PC-3 (cell line): ENCODE data around the gene GADD45GIP1. TPM values are rescaled to one million over a fixed set of nuclear protein-coding genes. Genes with fewer than 3 reads are reported as not detected.

Experiments used
- ATAC-seq: fragments of 200-7000 bp; cut with Tn5 transposase; 2 replicates; pipeline ENCODE4 v1.9.1; 2020; ENCODE audit warnings: mild to moderate bottlenecking, moderate library complexity
- BruUV-seq: library from RNA; stranded (reverse); fragments of 400-500 nt; replicated peaks from 2 replicates; lab custom pipeline; 2021; lab: Mats Ljungman, UMichigan
- CTCF ChIA-PET: fragments of 300-600 bp; sonication (Branson Sonifier 250); formaldehyde crosslinking; loops from one replicate; lab custom pipeline; 2022; ENCODE audit warnings: antibody characterized with exemption; lab: Charles Lee
- POLR2A ChIA-PET: fragments of 300-600 bp; sonication (Branson Sonifier 250); formaldehyde crosslinking; loops from one replicate; lab custom pipeline; 2022; ENCODE audit warnings: antibody characterized with exemption; ENCODE audit not compliant: unreplicated experiment; lab: Charles Lee
- DNase-seq: peaks from one replicate; pipeline ENCODE4 v3.0.0-alpha.2; 2015
- H2AFZ ChIP-seq: fragments of 300-600 bp; sonication (generic); 2 replicates; pipeline ENCODE4 v1.6.0; 2016; ENCODE audit warnings: antibody characterized with exemption, low read length
- H3F3A ChIP-seq: fragments of 300-600 bp; sonication (generic); one replicate; pipeline ENCODE4 v1.6.0; 2017; ENCODE audit warnings: antibody characterized with exemption, low read length, control low read depth, mild to moderate bottlenecking; ENCODE audit not compliant: unreplicated experiment
- H3K27ac ChIP-seq: fragments of 300-600 bp; sonication (generic); 2 replicates; pipeline ENCODE4 v1.5.1; 2016; ENCODE audit warnings: mild to moderate bottlenecking, low read length
- H3K27me3 ChIP-seq: fragments of 300-600 bp; sonication (generic); 2 replicates; pipeline ENCODE4 v1.6.1; 2016; ENCODE audit warnings: low read length, mixed read lengths
- H3K36me3 ChIP-seq: fragments of 300-600 bp; sonication (generic); 2 replicates; pipeline ENCODE4 v1.6.1; 2016; ENCODE audit warnings: low read depth, mixed run types, low read length, mixed read lengths
- H3K4me1 ChIP-seq: fragments of 300-600 bp; sonication (generic); 2 replicates; pipeline ENCODE4 v1.5.1; 2016; ENCODE audit warnings: low read length; ENCODE audit not compliant: insufficient read depth
- H3K4me2 ChIP-seq: fragments of 300-600 bp; sonication (generic); 2 replicates; pipeline ENCODE4 v1.6.0; 2016; ENCODE audit warnings: low read length
- H3K4me3 ChIP-seq: fragments of 300-600 bp; sonication (generic); 2 replicates; pipeline ENCODE4 v1.5.1; 2016; ENCODE audit warnings: mild to moderate bottlenecking, low read length, mixed read lengths
- H3K79me2 ChIP-seq: fragments of 300-600 bp; sonication (generic); 2 replicates; pipeline ENCODE4 v1.6.1; 2017; ENCODE audit warnings: low read length, mixed read lengths
- H3K9ac ChIP-seq: fragments of 300-600 bp; sonication (generic); 2 replicates; pipeline ENCODE4 v1.6.0; 2016; ENCODE audit warnings: mild to moderate bottlenecking, low read length
- H3K9me2 ChIP-seq: fragments of 300-600 bp; sonication (generic); replicated peaks from 2 replicates; pipeline ENCODE4 v1.6.1; 2016; ENCODE audit warnings: mixed run types, low read length, mixed read lengths
- H3K9me3 ChIP-seq: fragments of 300-600 bp; sonication (generic); 2 replicates; pipeline ENCODE4 v1.6.1; 2016; ENCODE audit warnings: low read length, mixed read lengths
- H4K20me1 ChIP-seq: fragments of 300-600 bp; sonication (generic); 2 replicates; pipeline ENCODE4 v1.6.1; 2016; ENCODE audit warnings: low read length, mixed read lengths
- EZH2 ChIP-seq: fragments of 300-600 bp; sonication (generic); IDR thresholded peaks from one replicate; pipeline ENCODE4 v1.6.1; 2017; ENCODE audit warnings: antibody characterized with exemption, mild to moderate bottlenecking, low read length; ENCODE audit not compliant: unreplicated experiment
- EZH2phosphoT487 ChIP-seq: fragments of 300-600 bp; sonication (generic); IDR thresholded peaks from 2 replicates; pipeline ENCODE4 v1.6.1; 2018; ENCODE audit warnings: mild to moderate bottlenecking, antibody characterized with exemption, low read length, borderline replicate concordance
- intact Hi-C: fragments of 100-400 bp; cut with micrococcal nuclease; formaldehyde crosslinking; loops from 2 replicates; pipeline ENCODE4 v1.9.0; 2023
- total RNA-seq: library from RNA; depleted of rRNA; stranded (reverse); fragments of >200 nt; gene quantifications from 2 replicates; pipeline ENCODE4 v1.2.3, GENCODE V29; 2014
- TF ChIP-seq, protein P1 (sequence below): fragments of 300-600 bp; sonication (generic); conservative IDR thresholded peaks from 2 replicates; pipeline ENCODE4 v1.5.1; 2017; ENCODE audit warnings: antibody characterized with exemption, low read depth, mild to moderate bottlenecking, low read length

Gene GADD45GIP1
- total RNA-seq, 1 experiment from 2014 or later, result 219 TPM

DNA sequence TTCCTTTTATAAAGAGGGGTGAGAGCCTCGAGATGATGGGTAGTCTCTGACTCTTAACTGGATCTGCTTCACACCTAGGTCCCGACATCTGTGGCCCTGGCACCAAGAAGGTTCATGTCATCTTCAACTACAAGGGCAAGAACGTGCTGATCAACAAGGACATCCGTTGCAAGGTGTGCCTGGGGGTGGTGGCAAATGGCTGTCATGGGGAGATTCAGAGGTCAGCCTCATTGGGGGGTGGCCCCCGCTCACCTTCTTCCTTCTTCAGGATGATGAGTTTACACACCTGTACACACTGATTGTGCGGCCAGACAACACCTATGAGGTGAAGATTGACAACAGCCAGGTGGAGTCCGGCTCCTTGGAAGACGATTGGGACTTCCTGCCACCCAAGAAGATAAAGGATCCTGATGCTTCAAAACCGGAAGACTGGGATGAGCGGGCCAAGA lies 17.0 kb downstream of the GADD45GIP1 start:
- POLR2A ChIA-PET, result no interaction called here
- Histone ChIP-seq H3K4me3 (peak overlapping the region; percentile 95), H3K9ac (peak overlapping the region; percentile 98), H3K27ac (no peak overlapping the region), H3K9me2 (no peaks in the 10 kb centered on the region), H3K9me3 (no peaks in the 10 kb centered on the region), H3K4me2 (peak overlapping the region; percentile 92), H4K20me1 (peaks cover 37% of the 10 kb centered on the region), H3K79me2 (peaks cover 42% of the 10 kb centered on the region), H3K4me1 (peaks cover 32% of the 10 kb centered on the region), H3K27me3 (no peaks in the 10 kb centered on the region), H3K36me3 (peaks cover 51% of the 10 kb centered on the region), H2AFZ (no peak overlapping the region), H3F3A (peaks cover 34% of the 10 kb centered on the region)
- no peak for TF ChIP-seq EZH2
- TF ChIP-seq EZH2phosphoT487, result no peak
- TF ChIP-seq, protein P1, sequence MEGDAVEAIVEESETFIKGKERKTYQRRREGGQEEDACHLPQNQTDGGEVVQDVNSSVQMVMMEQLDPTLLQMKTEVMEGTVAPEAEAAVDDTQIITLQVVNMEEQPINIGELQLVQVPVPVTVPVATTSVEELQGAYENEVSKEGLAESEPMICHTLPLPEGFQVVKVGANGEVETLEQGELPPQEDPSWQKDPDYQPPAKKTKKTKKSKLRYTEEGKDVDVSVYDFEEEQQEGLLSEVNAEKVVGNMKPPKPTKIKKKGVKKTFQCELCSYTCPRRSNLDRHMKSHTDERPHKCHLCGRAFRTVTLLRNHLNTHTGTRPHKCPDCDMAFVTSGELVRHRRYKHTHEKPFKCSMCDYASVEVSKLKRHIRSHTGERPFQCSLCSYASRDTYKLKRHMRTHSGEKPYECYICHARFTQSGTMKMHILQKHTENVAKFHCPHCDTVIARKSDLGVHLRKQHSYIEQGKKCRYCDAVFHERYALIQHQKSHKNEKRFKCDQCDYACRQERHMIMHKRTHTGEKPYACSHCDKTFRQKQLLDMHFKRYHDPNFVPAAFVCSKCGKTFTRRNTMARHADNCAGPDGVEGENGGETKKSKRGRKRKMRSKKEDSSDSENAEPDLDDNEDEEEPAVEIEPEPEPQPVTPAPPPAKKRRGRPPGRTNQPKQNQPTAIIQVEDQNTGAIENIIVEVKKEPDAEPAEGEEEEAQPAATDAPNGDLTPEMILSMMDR, result no peak
- no peak for DNase-seq
- BruUV-seq, result no TSS peak
- intact Hi-C loops, result no loop called here
- ATAC-seq, result no peak
- CTCF ChIA-PET, result no interaction called here

DNA sequence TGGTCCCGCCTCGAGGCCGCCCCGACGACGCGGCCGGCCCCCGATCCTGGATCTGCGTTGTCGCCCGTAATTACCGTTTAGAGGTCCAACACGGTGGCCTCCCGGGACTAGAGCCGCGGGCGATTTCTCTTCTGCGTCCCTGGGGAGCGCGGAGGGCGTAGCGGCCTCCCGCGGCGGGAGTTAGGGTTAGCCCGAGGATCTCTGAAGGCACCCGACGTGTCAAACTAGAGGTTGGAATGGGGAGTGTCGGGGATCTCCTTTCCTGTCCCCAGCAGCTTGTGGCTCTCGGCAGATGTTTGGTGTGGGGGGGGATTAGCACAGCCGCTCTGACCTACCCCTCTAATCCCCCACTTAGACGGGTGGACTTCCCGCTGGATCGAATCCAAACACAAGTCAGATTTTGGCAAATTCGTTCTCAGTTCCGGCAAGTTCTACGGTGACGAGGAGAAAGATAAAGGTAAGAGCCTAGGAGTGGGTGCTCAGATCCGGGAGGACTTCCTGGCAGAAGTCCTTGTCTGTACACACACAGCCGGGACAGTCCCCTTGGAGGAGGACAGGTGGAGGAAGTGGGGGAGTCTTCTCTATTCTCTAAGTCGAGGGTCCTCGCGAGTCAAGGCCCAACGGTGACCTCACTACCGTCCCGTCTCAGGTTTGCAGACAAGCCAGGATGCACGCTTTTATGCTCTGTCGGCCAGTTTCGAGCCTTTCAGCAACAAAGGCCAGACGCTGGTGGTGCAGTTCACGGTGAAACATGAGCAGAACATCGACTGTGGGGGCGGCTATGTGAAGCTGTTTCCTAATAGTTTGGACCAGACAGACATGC lies 18.0 kb downstream of the GADD45GIP1 start:
- Histone ChIP-seq H3K27ac (peak overlapping the region; percentile 47), H3F3A (peaks cover 24% of the 10 kb centered on the region), H3K4me1 (peaks cover 35% of the 10 kb centered on the region), H3K9ac (peak overlapping the region; percentile 98), H3K79me2 (peaks cover 43% of the 10 kb centered on the region), H4K20me1 (peaks cover 37% of the 10 kb centered on the region), H3K9me2 (no peaks in the 10 kb centered on the region), H3K9me3 (no peaks in the 10 kb centered on the region), H3K36me3 (peaks cover 45% of the 10 kb centered on the region), H2AFZ (no peak overlapping the region), H3K27me3 (no peaks in the 10 kb centered on the region), H3K4me2 (peak overlapping the region; percentile 92), H3K4me3 (peak overlapping the region; percentile 95)
- CTCF ChIA-PET, result no interaction called here
- DNase-seq, result peak; percentile 22
- peak; percentile 1; the same call in 1 of the 2 replicates for ATAC-seq
- POLR2A ChIA-PET, result no interaction called here
- intact Hi-C loops, result no loop called here
- no peak for TF ChIP-seq EZH2phosphoT487
- no peak for TF ChIP-seq EZH2
- TSS peak; percentile 55 for BruUV-seq

DNA sequence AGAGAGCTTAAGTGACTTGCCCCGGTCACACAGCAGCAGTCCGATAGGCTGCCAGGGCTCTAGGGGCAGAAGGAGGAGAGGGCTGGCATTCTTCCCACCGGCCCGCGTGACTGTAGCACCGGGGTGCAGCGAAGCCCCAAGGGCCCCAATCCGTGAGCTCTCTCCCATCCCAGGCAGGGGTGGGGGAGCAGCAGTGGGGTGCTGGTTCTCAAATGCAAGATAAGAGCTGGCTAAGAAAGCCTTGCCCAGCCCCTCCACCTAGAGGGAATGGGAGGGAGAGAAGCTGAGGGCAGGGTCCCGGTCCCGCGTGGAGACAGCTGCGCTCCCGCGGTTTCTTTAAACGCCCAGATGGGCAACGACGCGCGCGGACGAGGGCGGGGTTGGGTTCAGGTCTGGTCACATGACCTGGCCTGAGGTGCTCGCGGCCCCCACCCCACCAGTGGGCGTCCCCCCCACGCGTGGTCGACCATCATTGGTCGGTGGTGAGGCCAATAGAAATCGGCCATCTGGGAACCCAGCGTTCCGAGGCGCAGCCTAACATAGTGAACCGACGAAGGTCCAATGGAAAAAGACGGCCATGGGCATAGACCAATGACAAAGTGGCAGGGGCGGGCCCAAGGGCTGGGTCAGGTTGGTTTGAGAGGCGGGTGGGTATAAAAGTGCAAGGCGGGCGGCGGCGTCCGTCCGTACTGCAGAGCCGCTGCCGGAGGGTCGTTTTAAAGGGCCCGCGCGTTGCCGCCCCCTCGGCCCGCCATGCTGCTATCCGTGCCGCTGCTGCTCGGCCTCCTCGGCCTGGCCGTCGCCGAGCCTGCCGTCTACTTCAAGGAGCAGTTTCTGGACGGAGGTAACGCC lies 18.9 kb downstream of the GADD45GIP1 start, which contains the start of gene CALR:
TSS of gene CALR (plus strand) at position 683 of the 852 bp plus-strand sequence. CDS start at position 754, 71 bp downstream.
- ChIA-PET CTCF (interaction anchor here (0.5 kb wide), 1 partner anchor 1014 kb away, joined by 5 read pairs; no protein-coding TSS in a partner anchor), POLR2A (no interaction called here)
- ATAC-seq (peak; percentile 91), DNase-seq (peak; percentile 100)
- Histone ChIP-seq H3F3A (peaks cover 16% of the 10 kb centered on the region), H4K20me1 (peaks cover 32% of the 10 kb centered on the region), H3K27me3 (no peaks in the 10 kb centered on the region), H3K4me3 (peak within 1 kb of the TSS; percentile 95), H3K4me2 (peak within 1 kb of the TSS; percentile 92), H3K27ac (peak within 1 kb of the TSS; percentile 47), H3K79me2 (peaks cover 46% of the 10 kb centered on the region), H3K36me3 (peaks cover 39% of the 10 kb centered on the region), H2AFZ (peak within 1 kb of the TSS; percentile 87), H3K9ac (peak within 1 kb of the TSS; percentile 98), H3K4me1 (peaks cover 33% of the 10 kb centered on the region), H3K9me2 (no peaks in the 10 kb centered on the region), H3K9me3 (no peaks in the 10 kb centered on the region)
- TF ChIP-seq, protein P1, result no peak
- no peak for TF ChIP-seq EZH2
- TF ChIP-seq EZH2phosphoT487, result no peak
- BruUV-seq, result no TSS peak
- intact Hi-C loops, result no loop called here
